Neural crest cell (in vitro differentiated cells): ENCODE measurements around the gene CAPZA2. TPM values are rescaled to one million over a fixed set of nuclear protein-coding genes. Genes with fewer than 3 reads are reported as not detected.
A peak's percentile ranks its signal among the peaks of the same experiment; 100 is the strongest.
"Not testable (repeated sequence)": the region's sequence is repeated elsewhere in the genome, so short reads cannot be mapped to it uniquely, and the experiment has no call there.

Experiments used
- DNase-seq: peaks from one replicate; pipeline ENCODE4 v3.0.0; 2021; ENCODE audit warnings: low read depth, mixed read lengths, low spot score
- H3K27ac Mint-ChIP-seq: one replicate; pipeline ENCODE4 v1.8.0; 2021; ENCODE audit warnings: mild to moderate bottlenecking, mixed read lengths; ENCODE audit not compliant: unreplicated experiment
- H3K27me3 Mint-ChIP-seq: 2 replicates; pipeline ENCODE4 v1.8.0; 2021; ENCODE audit warnings: low read depth, mild to moderate bottlenecking, mixed read lengths
- H3K36me3 Mint-ChIP-seq: 2 replicates; pipeline ENCODE4 v1.8.0; 2021; ENCODE audit warnings: low read depth, mild to moderate bottlenecking, mixed read lengths
- H3K4me1 Mint-ChIP-seq: 2 replicates; pipeline ENCODE4 v1.8.0; 2021; ENCODE audit warnings: mixed read lengths
- H3K4me3 Mint-ChIP-seq: one replicate; pipeline ENCODE4 v1.8.0; 2021; ENCODE audit warnings: mild to moderate bottlenecking, mixed read lengths
- H3K9me3 Mint-ChIP-seq: 2 replicates; pipeline ENCODE4 v1.8.0; 2021; ENCODE audit warnings: mixed read lengths
- CTCF ChIP-seq: fragments of 200-600 bp; sonication (generic); conservative IDR thresholded peaks from 2 replicates; pipeline ENCODE4 v1.5.0; 2021; ENCODE audit warnings: antibody characterized with exemption, mild to moderate bottlenecking
- total RNA-seq: library from RNA; stranded (reverse); gene quantifications from 2 replicates; pipeline ENCODE4 v1.2.1, GENCODE V29; 2021

Gene CAPZA2
- total RNA-seq, 1 donor from 2014 or later, result 115 TPM

- no peaks in the 10 kb centered on the region for H3K27me3 Mint-ChIP-seq
- TF ChIP-seq CTCF, result no peak
- H3K4me1 Mint-ChIP-seq, result peaks cover 30% of the 10 kb centered on the region
- H3K4me3 Mint-ChIP-seq, result peak overlapping the region; percentile 97
- DNase-seq, result peak; percentile 48
- H3K36me3 Mint-ChIP-seq, result peaks cover 3% of the 10 kb centered on the region
- no peaks in the 10 kb centered on the region for H3K9me3 Mint-ChIP-seq
- peak overlapping the region; percentile 99 for H3K27ac Mint-ChIP-seq
Observed at GRCh38 chr7:116953906-116954838, 91.8 kb downstream of the CAPZA2 start.

GRCh38 chr7:116955340-116955739, 93.0 kb downstream of the CAPZA2 start:
- Mint-ChIP-seq H3K9me3 (no peaks in the 10 kb centered on the region), H3K27ac (no peak overlapping the region), H3K4me3 (peak overlapping the region; percentile 97), H3K4me1 (peaks cover 30% of the 10 kb centered on the region), H3K36me3 (peaks cover 3% of the 10 kb centered on the region), H3K27me3 (no peaks in the 10 kb centered on the region)
- DNase-seq, result no peak
- TF ChIP-seq CTCF, result no peak

GRCh38 chr7:116955801-116956476, 93.6 kb downstream of the CAPZA2 start:
- Mint-ChIP-seq H3K9me3 (no peaks in the 10 kb centered on the region), H3K27me3 (no peaks in the 10 kb centered on the region), H3K4me1 (peaks cover 30% of the 10 kb centered on the region), H3K36me3 (peaks cover 4% of the 10 kb centered on the region), H3K4me3 (peak overlapping the region; percentile 60), H3K27ac (no peak overlapping the region)
- DNase-seq, result no peak
- no peak for TF ChIP-seq CTCF

DNA sequence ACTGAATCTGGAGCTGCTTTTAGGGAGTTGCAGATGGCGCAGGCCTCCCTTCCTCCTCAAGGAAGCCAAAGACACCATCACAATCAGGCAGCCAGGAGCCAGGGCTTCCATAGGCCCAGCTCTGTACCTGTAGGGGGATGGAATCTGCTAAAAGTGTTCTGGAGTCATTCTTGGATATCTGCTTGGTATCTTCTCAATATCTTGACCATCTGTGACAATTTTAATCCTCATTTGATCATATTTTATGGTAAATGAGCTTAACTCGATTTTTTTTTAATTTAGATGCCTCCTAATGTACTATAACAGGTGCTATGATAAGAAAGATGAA, 94.1 kb downstream of the CAPZA2 start:
- Mint-ChIP-seq H3K27ac (no peak overlapping the region), H3K4me3 (peak overlapping the region; percentile 60), H3K36me3 (peaks cover 9% of the 10 kb centered on the region), H3K27me3 (no peaks in the 10 kb centered on the region), H3K4me1 (peaks cover 30% of the 10 kb centered on the region), H3K9me3 (no peaks in the 10 kb centered on the region)
- no peak for DNase-seq
- no peak for TF ChIP-seq CTCF

GRCh38 chr7:116957874-116958273, 95.5 kb downstream of the CAPZA2 start:
- Mint-ChIP-seq H3K4me3 (no peak overlapping the region), H3K9me3 (no peaks in the 10 kb centered on the region), H3K27ac (no peak overlapping the region), H3K36me3 (peaks cover 12% of the 10 kb centered on the region), H3K27me3 (no peaks in the 10 kb centered on the region), H3K4me1 (peaks cover 18% of the 10 kb centered on the region)
- DNase-seq, result no peak
- no peak for TF ChIP-seq CTCF

GRCh38 chr7:116961966-116962673, 99.7 kb downstream of the CAPZA2 start:
- not testable (repeated sequence) for H3K4me3 Mint-ChIP-seq, H3K36me3 Mint-ChIP-seq, H3K27ac Mint-ChIP-seq, H3K9me3 Mint-ChIP-seq, H3K27me3 Mint-ChIP-seq, DNase-seq, H3K4me1 Mint-ChIP-seq
